Liver (tissue), 9 donors: Measurements from ENCODE around the gene CDCP1. TPM values are rescaled to one million over a fixed set of nuclear protein-coding genes. Genes with fewer than 3 reads are reported as not detected.

ENCODE experiments used
- DNase-seq: peaks from one replicate; pipeline ENCODE4 v3.0.0-alpha.2; 2017; ENCODE audit warnings: low spot score
- H3K27ac ChIP-seq, 2 donors: one replicate each; pipeline ENCODE4 v1.7.0; 2013; ENCODE audit warnings: inconsistent platforms in 2 of 2, low read length in 2 of 2, control low read depth in 1 of 2, low read depth in 1 of 2, mild to moderate bottlenecking in 1 of 2
- H3K27me3 ChIP-seq, 4 donors: one replicate each; pipeline versions ENCODE4 v1.6.1 to v1.7.0; 2013; ENCODE audit warnings: low read length in 3 of 4, inconsistent platforms in 1 of 4, mild to moderate bottlenecking in 1 of 4, moderate library complexity in 1 of 4; ENCODE audit not compliant: control insufficient read depth in 4 of 4, insufficient read depth in 4 of 4
- H3K36me3 ChIP-seq, 4 donors: one replicate each; pipeline versions ENCODE4 v1.6.1 to v1.7.0; 2013; ENCODE audit warnings: low read length in 3 of 4, mild to moderate bottlenecking in 3 of 4, low read depth in 1 of 4, moderate library complexity in 1 of 4; ENCODE audit not compliant: control insufficient read depth in 4 of 4, insufficient read depth in 3 of 4
- H3K4me1 ChIP-seq, 4 donors: one replicate each; pipeline versions ENCODE4 v1.6.1 to v1.7.0; 2013; ENCODE audit warnings: low read length in 3 of 4, mild to moderate bottlenecking in 3 of 4, moderate library complexity in 1 of 4; ENCODE audit not compliant: control insufficient read depth in 4 of 4, insufficient read depth in 4 of 4
- H3K4me3 ChIP-seq, 3 donors: one replicate each; pipeline versions ENCODE4 v1.6.1 to v1.7.0; 2013; ENCODE audit warnings: low read length in 3 of 3, control low read depth in 1 of 3, low read depth in 1 of 3, mild to moderate bottlenecking in 1 of 3
- H3K9ac ChIP-seq, 2 donors: one replicate each; pipeline ENCODE4 v1.7.0; 2013; ENCODE audit warnings: low read length in 2 of 2, mild to moderate bottlenecking in 2 of 2, moderate library complexity in 2 of 2, control low read depth in 1 of 2, low read depth in 1 of 2
- H3K9me3 ChIP-seq, 4 donors: one replicate each; pipeline versions ENCODE4 v1.6.1 to v1.7.0; 2013; ENCODE audit warnings: low read length in 3 of 4; ENCODE audit not compliant: control insufficient read depth in 4 of 4
- ATF3 ChIP-seq: IDR thresholded peaks from 2 replicates; pipeline ENCODE4 v1.6.1; 2016; ENCODE audit warnings: antibody characterized with exemption
- EGR1 ChIP-seq, 2 donors: IDR thresholded peaks; 2 replicates each; pipeline ENCODE4 v1.6.1; 2016 to 2018; ENCODE audit warnings: antibody characterized with exemption in 2 of 2, low read depth in 2 of 2
- FOXA1 ChIP-seq: IDR thresholded peaks from 2 replicates; pipeline ENCODE4 v1.6.1; 2016; ENCODE audit warnings: antibody characterized with exemption
- FOXA2 ChIP-seq: IDR thresholded peaks from 2 replicates; pipeline ENCODE4 v1.6.1; 2016; ENCODE audit warnings: antibody characterized with exemption
- GABPA ChIP-seq, 2 donors: IDR thresholded peaks in 1 of 2; conservative IDR thresholded peaks in 1 of 2; 2 replicates each; pipeline ENCODE4 v1.6.1; 2016; ENCODE audit warnings: antibody characterized with exemption in 2 of 2, mild to moderate bottlenecking in 1 of 2, moderate library complexity in 1 of 2
- HNF4G ChIP-seq: IDR thresholded peaks from 2 replicates; pipeline ENCODE4 v1.6.1; 2016; ENCODE audit warnings: antibody characterized with exemption
- MAX ChIP-seq: IDR thresholded peaks from 2 replicates; pipeline ENCODE4 v1.6.1; 2016; ENCODE audit warnings: antibody characterized with exemption
- NR2F2 ChIP-seq: IDR thresholded peaks from 2 replicates; pipeline ENCODE4 v1.6.1; 2016; ENCODE audit warnings: antibody characterized with exemption
- RAD21 ChIP-seq, 2 donors: IDR thresholded peaks; 2 replicates each; pipeline ENCODE4 v1.6.1; 2016; ENCODE audit warnings: antibody characterized with exemption in 2 of 2, mild to moderate bottlenecking in 2 of 2
- REST ChIP-seq: IDR thresholded peaks from 2 replicates; pipeline ENCODE4 v1.6.1; 2016; ENCODE audit warnings: antibody characterized with exemption, mild to moderate bottlenecking
- RXRA ChIP-seq, 2 donors: IDR thresholded peaks; 2 replicates each; pipeline ENCODE4 v1.6.1; 2017 to 2018; ENCODE audit warnings: antibody characterized with exemption in 2 of 2, mild to moderate bottlenecking in 1 of 2
- SP1 ChIP-seq: IDR thresholded peaks from 2 replicates; pipeline ENCODE4 v1.6.1; 2018; ENCODE audit warnings: antibody characterized with exemption, mild to moderate bottlenecking
- TAF1 ChIP-seq: conservative IDR thresholded peaks from 2 replicates; pipeline ENCODE4 v1.6.1; 2016; ENCODE audit warnings: antibody characterized with exemption, mild to moderate bottlenecking
- YY1 ChIP-seq: IDR thresholded peaks from 2 replicates; pipeline ENCODE4 v1.6.1; 2016; ENCODE audit warnings: antibody characterized with exemption, mild to moderate bottlenecking
- ZBTB33 ChIP-seq: IDR thresholded peaks from 2 replicates; pipeline ENCODE4 v1.6.1; 2016; ENCODE audit warnings: antibody characterized with exemption
- WGBS: extraction: QIAGEN DNeasy Blood & Tissue Kit; methylation state at CpG from one replicate; pipeline ENCODE4 v1.1.7; 2013; 5-methylcytosine and 5-hydroxymethylcytosine counted together
- polyA plus RNA-seq, 2 donors: library from polyadenylated mRNA; stranded (reverse) in 1 of 2; unstranded in 1 of 2; fragments of 200-250 nt in 1 of 2; fragments of >200 nt in 1 of 2; fragmentation: Nextera tagmentation in 1 of 2; extraction: Ambion mirVana in 1 of 2; gene quantifications; one replicate each; pipeline versions ENCODE4 v1.2.1 to v1.2.3, GENCODE V29; 2013 to 2015
- total RNA-seq, 2 donors: library from RNA; depleted of rRNA; stranded (reverse); fragments of >200 nt; gene quantifications; one replicate each; pipeline ENCODE4 v1.2.3, GENCODE V29; 2014
- TF ChIP-seq, protein P1 (sequence below): fragments of 150-350 bp; IDR thresholded peaks from 2 replicates; pipeline ENCODE4 v1.5.1; 2017; ENCODE audit warnings: improper control_type of control experiment, low read depth, low read length; ENCODE audit not compliant: missing input control
- donor health status: healthy.
- donor health status: healthy.
- donor health status: healthy.
- donor health status: healthy.
- donor health status: healthy.

CDCP1 gene
- total and polyA plus RNA-seq, 4 donors, result 0.22 to 0.67 (median 0.45) TPM

- TF ChIP-seq HNF4G (no peak), ZBTB33 (no peak), FOXA2 (no peak), FOXA1 (no peak)
Observed at GRCh38 chr3:45139372-45140140, 6.6 kb downstream of the CDCP1 start (continued).

DNA sequence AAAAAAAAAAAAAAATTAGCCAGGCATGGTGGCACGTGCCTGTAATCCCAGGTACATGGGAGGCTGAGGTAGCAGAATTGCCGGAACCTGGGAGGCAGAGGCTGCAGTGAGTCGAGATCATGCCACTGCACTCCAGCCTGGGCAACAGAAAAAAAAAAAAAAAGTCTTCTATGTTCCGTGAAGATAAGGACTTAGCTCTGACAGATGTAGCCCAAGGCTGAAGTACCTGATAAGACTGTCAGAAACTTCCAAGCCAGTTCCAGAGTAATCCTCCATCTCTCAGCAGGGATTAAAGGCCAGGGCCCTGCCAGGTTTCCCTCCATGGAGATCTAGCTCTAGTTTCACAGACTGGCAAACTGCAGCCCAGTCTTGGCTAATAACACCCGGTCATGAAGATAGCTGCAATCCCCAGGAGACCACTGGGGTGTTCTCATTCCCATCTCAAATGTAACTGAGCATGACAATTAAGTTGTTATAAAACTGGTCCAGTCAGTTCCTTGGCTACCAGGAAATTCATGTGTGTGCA is 8.5 kb downstream of the CDCP1 start:
- no peak overlapping the region for H3K27ac ChIP-seq
- 76% methylated on average over 5 of the region's 5 CpGs for WGBS
- TF ChIP-seq NR2F2, result no peak
- TF ChIP-seq, protein P1, sequence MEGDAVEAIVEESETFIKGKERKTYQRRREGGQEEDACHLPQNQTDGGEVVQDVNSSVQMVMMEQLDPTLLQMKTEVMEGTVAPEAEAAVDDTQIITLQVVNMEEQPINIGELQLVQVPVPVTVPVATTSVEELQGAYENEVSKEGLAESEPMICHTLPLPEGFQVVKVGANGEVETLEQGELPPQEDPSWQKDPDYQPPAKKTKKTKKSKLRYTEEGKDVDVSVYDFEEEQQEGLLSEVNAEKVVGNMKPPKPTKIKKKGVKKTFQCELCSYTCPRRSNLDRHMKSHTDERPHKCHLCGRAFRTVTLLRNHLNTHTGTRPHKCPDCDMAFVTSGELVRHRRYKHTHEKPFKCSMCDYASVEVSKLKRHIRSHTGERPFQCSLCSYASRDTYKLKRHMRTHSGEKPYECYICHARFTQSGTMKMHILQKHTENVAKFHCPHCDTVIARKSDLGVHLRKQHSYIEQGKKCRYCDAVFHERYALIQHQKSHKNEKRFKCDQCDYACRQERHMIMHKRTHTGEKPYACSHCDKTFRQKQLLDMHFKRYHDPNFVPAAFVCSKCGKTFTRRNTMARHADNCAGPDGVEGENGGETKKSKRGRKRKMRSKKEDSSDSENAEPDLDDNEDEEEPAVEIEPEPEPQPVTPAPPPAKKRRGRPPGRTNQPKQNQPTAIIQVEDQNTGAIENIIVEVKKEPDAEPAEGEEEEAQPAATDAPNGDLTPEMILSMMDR, result no peak
- no peak for TF ChIP-seq FOXA2
- no peak for TF ChIP-seq REST
- no peak for TF ChIP-seq RAD21 (IDR thresholded peaks at IDR 0.05)
- no peak for TF ChIP-seq RXRA (IDR thresholded peaks at IDR 0.05)
- no peak for TF ChIP-seq GABPA (IDR thresholded peaks at IDR 0.05 in 1 of 2, conservative IDR thresholded peaks at IDR 0.05 in 1 of 2)

DNA sequence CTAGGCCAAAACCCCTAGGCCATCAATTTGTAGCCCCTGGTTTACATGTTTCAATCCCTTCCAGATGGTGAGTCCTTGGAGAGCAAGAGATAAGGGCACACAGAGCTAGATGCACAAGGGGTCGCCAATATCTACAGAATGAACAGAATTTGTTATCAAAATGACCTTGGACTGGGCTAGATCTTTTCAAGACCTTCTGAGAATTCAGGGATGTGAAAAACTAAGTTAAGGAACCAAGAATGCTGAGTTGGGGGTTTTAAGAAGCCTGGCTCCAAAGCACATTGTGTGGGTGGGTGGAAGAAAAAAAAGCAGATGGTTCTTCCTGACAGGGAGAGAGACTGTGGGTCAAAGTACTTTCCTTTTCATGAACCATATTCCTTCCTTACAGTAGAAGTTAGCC is 10.2 kb downstream of the CDCP1 start:
- 71% methylated on average over 1 of the region's 1 CpG for WGBS
- no peak for DNase-seq

More for the DNA sequence above, 8.5 kb downstream of the CDCP1 start:
- H3K4me1 ChIP-seq, result no peaks in the 10 kb centered on the region
- no peaks in the 10 kb centered on the region for H3K27me3 ChIP-seq
- H3K36me3 ChIP-seq, result no peaks in the 10 kb centered on the region
- peak; percentile 40 for DNase-seq
- no peaks in the 10 kb centered on the region for H3K9me3 ChIP-seq
- H3K9ac ChIP-seq, result no peak overlapping the region
- H3K4me3 ChIP-seq, result no peak overlapping the region

More for the DNA sequence above, 10.2 kb downstream of the CDCP1 start:
- TF ChIP-seq EGR1 (IDR thresholded peaks at IDR 0.05; ENCODE audit: low read depth in 2 of 2) (no peak), YY1 (no peak), SP1 (no peak), ATF3 (no peak), MAX (no peak), RAD21 (IDR thresholded peaks at IDR 0.05) (no peak), TAF1 (no peak), GABPA (IDR thresholded peaks at IDR 0.05 in 1 of 2, conservative IDR thresholded peaks at IDR 0.05 in 1 of 2) (no peak)
- TF ChIP-seq, protein P1, result no peak
- Histone ChIP-seq H3K9ac (no peak overlapping the region), H3K4me1 (no peaks in the 10 kb centered on the region), H3K36me3 (no peaks in the 10 kb centered on the region), H3K4me3 (no peak overlapping the region), H3K27ac (no peak overlapping the region), H3K27me3 (no peaks in the 10 kb centered on the region), H3K9me3 (no peaks in the 10 kb centered on the region)
